Tibial artery (tissue), 4 donors: ENCODE data around the gene STYXL2.

ENCODE experiments used
- DNase-seq, 2 donors: peaks; one replicate each; pipeline ENCODE4 v3.0.0-alpha.2; 2019
- H3K27ac ChIP-seq, 2 donors: fragments of 200-600 bp; sonication (generic) in 1 of 2; 1 replicate in 1 of 2; 2 replicates in 1 of 2; pipeline ENCODE4 v1.5.1; 2018 to 2019; ENCODE audit warnings: mild to moderate bottlenecking in 1 of 2
- H3K27me3 ChIP-seq, 2 donors: fragments of 200-600 bp; sonication (generic) in 1 of 2; one replicate each; pipeline versions ENCODE4 v1.5.1 to v1.6.0; 2016 to 2019
- H3K36me3 ChIP-seq, 3 donors: fragments of 200-600 bp; sonication (generic) in 2 of 3; one replicate each; pipeline ENCODE4 v1.5.1; 2016 to 2019; ENCODE audit warnings: mild to moderate bottlenecking in 2 of 3
- H3K4me1 ChIP-seq, 4 donors: fragments of 200-600 bp; sonication (generic) in 2 of 4; 1 replicate in 3 of 4; 2 replicates in 1 of 4; pipeline ENCODE4 v1.5.1; 2016 to 2019
- H3K4me3 ChIP-seq, 2 donors: fragments of 200-600 bp; sonication (generic) in 1 of 2; 1 replicate in 1 of 2; 2 replicates in 1 of 2; pipeline ENCODE4 v1.5.1; 2018 to 2019; ENCODE audit warnings: mild to moderate bottlenecking in 2 of 2
- H3K9me3 ChIP-seq, 3 donors: fragments of 200-600 bp; sonication (generic) in 1 of 3; one replicate each; pipeline ENCODE4 v1.5.1; 2016 to 2019
- intact Hi-C: fragments of 100-400 bp; cut with DNase I; formaldehyde crosslinking; loops from one replicate; pipeline ENCODE4 v1.15.0; 2023; ENCODE audit warnings: low total_unique reads
- TF ChIP-seq, protein P1 (sequence below), 2 experiments: fragments of 200-600 bp in 1 of 2; fragments of 450-650 bp in 1 of 2; IDR thresholded peaks; one replicate each; pipeline ENCODE4 v1.5.1; 2017 to 2019; ENCODE audit warnings: antibody characterized with exemption in 2 of 2, mild to moderate bottlenecking in 1 of 2, moderate library complexity in 1 of 2

The STYXL2 gene

DNA sequence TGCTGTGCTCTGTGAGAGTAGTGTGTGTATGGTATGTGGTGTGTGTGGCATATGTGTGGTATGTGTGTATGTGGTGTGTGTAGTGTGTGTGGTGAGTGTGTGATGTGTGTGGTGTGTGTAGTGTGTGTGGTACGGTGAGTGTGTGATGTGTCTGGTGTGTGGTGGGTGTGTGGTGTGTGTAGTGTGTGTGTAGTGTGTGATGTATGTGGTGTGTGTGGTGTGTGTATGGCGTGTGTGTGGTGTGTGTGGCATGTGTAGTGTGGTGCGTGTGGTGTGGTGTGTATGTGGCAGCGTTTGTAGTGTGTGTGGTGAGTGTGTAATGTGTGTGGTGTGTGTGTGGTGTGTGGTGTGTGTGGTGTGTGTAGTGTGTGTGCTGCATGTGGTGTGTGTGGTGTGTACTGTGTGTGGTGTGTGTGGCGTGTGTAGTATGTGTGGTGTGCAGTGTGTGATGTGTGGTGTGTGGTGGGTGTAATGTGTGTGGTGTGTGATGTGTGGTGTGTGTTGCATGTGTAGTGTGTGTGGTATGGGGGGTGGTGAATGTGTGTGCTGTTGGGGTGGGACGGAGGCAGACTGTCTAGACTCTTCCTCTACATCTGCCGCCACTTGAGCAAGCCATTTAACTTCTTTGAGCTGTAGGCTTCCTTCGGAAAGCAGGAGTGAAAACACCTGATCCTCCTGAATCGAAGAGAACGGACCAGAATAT is 37.2 kb upstream of the STYXL2 start:
- intact Hi-C loops = loop anchor here (5.0 kb wide), 1 partner anchor 149 kb away; no protein-coding TSS in a partner anchor
- H3K9me3 ChIP-seq = no peaks in the 10 kb centered on the region
- H3K36me3 ChIP-seq = no peaks in the 10 kb centered on the region
- H3K4me3 ChIP-seq = no peak overlapping the region
- peaks cover 0 to 4% (median 3%) of the 10 kb centered on the region in 4 donors for H3K4me1 ChIP-seq
- H3K27ac ChIP-seq = no peak overlapping the region
- TF ChIP-seq, protein P1, sequence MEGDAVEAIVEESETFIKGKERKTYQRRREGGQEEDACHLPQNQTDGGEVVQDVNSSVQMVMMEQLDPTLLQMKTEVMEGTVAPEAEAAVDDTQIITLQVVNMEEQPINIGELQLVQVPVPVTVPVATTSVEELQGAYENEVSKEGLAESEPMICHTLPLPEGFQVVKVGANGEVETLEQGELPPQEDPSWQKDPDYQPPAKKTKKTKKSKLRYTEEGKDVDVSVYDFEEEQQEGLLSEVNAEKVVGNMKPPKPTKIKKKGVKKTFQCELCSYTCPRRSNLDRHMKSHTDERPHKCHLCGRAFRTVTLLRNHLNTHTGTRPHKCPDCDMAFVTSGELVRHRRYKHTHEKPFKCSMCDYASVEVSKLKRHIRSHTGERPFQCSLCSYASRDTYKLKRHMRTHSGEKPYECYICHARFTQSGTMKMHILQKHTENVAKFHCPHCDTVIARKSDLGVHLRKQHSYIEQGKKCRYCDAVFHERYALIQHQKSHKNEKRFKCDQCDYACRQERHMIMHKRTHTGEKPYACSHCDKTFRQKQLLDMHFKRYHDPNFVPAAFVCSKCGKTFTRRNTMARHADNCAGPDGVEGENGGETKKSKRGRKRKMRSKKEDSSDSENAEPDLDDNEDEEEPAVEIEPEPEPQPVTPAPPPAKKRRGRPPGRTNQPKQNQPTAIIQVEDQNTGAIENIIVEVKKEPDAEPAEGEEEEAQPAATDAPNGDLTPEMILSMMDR (IDR thresholded peaks at IDR 0.05) = no peak
- peaks cover 0 to 26% of the 10 kb centered on the region in 2 donors for H3K27me3 ChIP-seq
- DNase-seq = no peak

DNA sequence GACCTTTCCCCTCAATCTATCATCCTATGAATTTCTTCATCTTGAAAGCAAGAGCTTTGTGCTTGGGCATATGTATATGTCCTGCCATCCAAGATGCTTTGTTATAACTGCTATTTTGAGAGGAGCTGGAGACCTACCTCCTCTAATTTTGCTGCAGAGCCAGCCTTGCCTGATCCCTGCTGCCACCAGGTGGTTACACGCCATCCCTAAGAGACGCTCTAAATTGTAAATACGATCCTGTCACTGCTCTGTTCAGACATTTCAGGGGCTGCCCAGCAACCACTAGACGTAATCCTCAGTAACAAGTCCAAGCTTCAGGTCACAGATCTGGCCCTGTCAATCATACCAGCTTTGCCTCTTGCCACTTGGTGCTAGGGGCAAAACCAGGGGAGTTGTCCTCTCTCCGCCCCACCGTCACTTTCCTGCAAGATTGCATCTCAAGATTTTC is 36.6 kb upstream of the STYXL2 start:
- no peaks in the 10 kb centered on the region for H3K9me3 ChIP-seq
- H3K36me3 ChIP-seq = no peaks in the 10 kb centered on the region
- peaks cover 0 to 26% of the 10 kb centered on the region in 2 donors for H3K27me3 ChIP-seq
- H3K27ac ChIP-seq = no peak overlapping the region
- TF ChIP-seq, protein P1 (IDR thresholded peaks at IDR 0.05) = peak in 1 of 2 experiments; percentile 22
- intact Hi-C loops = loop anchor here (5.0 kb wide), 1 partner anchor 150 kb away; no protein-coding TSS in a partner anchor
- peaks cover 0 to 4% (median 3%) of the 10 kb centered on the region in 4 donors for H3K4me1 ChIP-seq
- H3K4me3 ChIP-seq = no peak overlapping the region
- DNase-seq = no peak

DNA sequence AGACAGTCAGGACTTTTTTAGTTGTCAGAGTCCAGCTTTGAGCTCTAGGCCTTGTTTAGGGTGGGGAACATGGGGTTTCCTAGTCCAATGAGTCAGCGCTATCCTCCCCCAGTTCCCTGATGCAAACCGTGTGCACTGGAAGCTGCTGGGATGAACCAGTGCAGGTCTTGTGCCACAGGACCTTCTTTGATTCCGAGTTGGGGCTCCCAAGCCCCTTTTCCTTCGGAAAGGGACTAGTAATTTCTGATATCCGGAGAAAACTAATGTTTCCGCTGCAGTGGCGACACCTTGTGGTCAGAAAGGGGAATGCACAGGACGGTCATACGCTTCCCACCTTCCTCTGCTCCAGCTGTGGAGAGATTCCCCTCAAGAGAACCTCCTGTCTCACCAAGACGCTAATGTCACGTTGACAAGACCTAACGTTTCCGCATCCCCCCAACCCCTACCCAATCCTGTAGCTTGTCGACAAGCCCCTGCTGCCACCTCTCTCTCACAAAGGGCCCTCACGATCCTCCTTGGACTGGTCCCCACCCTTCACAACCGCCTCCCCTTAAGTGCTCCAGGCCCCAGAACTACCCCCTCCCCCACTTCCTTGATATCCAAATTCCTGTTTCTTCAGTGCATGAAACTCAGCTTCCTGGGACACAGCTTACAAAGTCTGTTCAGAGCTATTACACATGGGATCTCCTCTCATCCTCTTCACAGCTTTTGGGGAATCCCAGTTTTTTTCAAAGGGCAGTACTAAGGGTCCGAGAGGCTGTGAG is 34.6 kb upstream of the STYXL2 start:
- no peak overlapping the region for H3K27ac ChIP-seq
- peaks cover 0 to 23% of the 10 kb centered on the region in 2 donors for H3K27me3 ChIP-seq
- H3K4me3 ChIP-seq = no peak overlapping the region
- H3K36me3 ChIP-seq = no peaks in the 10 kb centered on the region
- DNase-seq = peak in 1 of 2 donors; percentile 66
- TF ChIP-seq, protein P1 (IDR thresholded peaks at IDR 0.05) = peak; percentile 89 to 93
- intact Hi-C loops = loop anchor here (5.0 kb wide), 1 partner anchor 152 kb away; no protein-coding TSS in a partner anchor
- no peaks in the 10 kb centered on the region for H3K9me3 ChIP-seq
- peaks cover 0 to 4% (median 3%) of the 10 kb centered on the region in 4 donors for H3K4me1 ChIP-seq

DNA sequence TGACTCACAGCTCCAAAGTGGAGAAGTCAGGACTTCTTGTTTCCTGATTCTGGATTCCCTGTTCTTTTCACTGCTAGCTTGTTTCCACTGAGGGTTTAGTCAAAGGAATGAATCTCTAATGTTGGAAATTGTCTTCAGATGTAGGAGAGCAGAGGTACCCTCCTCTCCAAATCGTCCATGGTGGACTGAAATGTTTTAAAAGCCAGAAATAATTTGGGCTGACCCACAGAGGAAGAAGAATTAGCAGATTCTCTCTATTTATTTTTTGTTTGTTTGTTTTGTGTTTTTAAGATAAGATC is 34.1 kb upstream of the STYXL2 start:
- Histone ChIP-seq H3K27me3 (peaks cover 0 to 18% of the 10 kb centered on the region in 2 donors), H3K27ac (no peak overlapping the region), H3K4me3 (no peak overlapping the region), H3K36me3 (no peaks in the 10 kb centered on the region), H3K4me1 (peaks cover 0 to 4% (median 3%) of the 10 kb centered on the region in 4 donors), H3K9me3 (no peaks in the 10 kb centered on the region)
- no peak for DNase-seq
- TF ChIP-seq, protein P1 (IDR thresholded peaks at IDR 0.05) = no peak
- intact Hi-C loops = loop anchor here (5.0 to 10.0 kb wide), 3 partner anchors 152 to 175 kb away; partner anchors contain the start of gene POU2F1

DNA sequence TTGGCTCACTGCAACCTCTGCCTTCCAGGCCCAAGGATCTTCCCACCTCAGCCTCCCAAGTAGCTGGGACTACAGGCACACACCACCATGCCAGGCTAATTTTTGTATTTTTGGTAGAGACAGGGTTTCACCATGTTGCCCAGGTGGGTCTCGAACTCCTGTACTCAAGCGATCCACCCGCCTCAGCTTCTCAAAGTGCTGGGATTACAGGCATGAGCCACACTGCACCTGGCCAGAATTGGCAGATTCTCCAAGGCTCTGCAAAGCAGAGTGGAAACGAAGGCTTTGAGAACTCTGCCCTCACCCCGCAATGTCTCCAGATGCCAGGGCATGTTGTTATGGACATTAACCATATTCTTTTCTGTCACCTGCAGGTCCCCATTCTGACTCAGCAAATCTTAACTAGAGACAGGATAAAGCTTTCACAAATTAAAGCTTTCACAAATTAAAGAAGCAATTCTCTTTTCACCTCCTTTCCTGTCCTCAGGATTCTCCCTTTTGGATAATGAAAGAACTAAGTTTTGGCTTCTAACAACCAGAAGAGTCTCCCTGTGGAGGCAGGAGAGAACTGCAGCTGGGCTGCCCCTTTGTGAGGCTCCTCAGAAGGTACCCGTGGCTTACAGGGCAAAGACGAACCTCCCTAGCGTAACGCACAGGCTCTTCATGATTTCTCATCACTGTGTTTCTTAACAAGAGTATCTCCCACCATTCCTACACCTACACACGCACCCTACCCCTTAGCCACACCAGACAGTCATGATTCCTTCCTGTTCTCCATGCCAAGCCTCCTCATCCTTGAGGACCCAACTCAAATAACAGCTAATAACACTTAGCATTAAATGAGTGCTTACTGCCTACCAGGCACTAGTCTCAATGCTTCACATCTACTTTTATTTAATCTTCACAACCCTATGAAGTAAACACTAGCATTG is 33.5 kb upstream of the STYXL2 start:
- intact Hi-C loops = loop anchor here (10.0 kb wide), 2 partner anchors 164 to 176 kb away; partner anchors contain the start of gene POU2F1

More for the DNA sequence above, 33.5 kb upstream of the STYXL2 start:
- H3K4me1 ChIP-seq = peaks cover 0 to 4% (median 3%) of the 10 kb centered on the region in 4 donors
- H3K9me3 ChIP-seq = no peaks in the 10 kb centered on the region
- peaks cover 0 to 12% of the 10 kb centered on the region in 2 donors for H3K27me3 ChIP-seq
- no peak overlapping the region for H3K4me3 ChIP-seq
- H3K36me3 ChIP-seq = no peaks in the 10 kb centered on the region
- no peak overlapping the region for H3K27ac ChIP-seq
- DNase-seq = no peak
- TF ChIP-seq, protein P1 (IDR thresholded peaks at IDR 0.05) = no peak
